GM19468 (cell line): ENCODE results near the gene TCTA.

ENCODE experiments used
- ATAC-seq: cut with Tn5 transposase; IDR thresholded peaks from one replicate; pipeline ENCODE4 v1.9.1; 2021; ENCODE audit warnings: mild to moderate bottlenecking, moderate library complexity, moderate number of reproducible peaks; ENCODE audit not compliant: unreplicated experiment; ENCODE audit errors: extremely low read depth

The TCTA gene

DNA sequence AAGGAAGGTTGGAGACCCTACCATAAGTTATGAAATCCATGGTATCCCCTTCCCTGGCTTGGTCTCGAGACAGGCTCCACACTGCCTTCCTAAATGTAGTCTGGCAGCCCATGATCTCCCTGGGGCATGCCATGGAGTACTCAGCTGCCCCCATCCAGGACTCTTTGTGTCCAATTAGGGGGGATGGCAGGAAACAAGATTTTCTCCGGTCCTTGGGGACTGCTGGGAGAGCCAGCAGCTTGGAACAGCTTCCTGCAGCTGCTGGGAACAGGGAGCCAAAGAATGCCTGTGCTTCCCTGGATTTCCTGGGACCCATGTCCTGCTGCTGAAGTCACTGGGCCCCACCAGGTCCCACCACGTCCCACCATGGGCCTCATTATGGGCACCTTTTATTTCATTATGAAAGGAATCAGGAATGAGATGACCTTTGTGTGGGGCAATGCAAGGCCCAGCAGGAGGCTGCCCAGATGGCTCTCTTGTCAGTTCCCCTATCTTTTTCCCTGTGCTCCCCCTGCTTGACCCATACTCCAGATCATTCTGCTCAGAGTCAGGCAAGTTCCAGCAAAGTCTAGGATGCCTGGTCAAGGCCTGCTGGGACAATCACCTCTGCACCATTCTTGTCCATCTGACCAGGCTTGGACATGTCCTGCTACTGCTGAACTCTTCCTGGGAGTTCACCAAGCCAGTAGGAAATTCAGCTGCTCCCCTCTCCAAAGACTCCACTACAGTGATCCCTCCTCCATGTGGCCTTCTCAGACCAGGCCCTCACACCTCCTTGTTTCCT, 42.9 kb downstream of the TCTA start:
- ATAC-seq = no peak

GRCh38 chr3:49456466-49456865, 44.2 kb downstream of the TCTA start:
- no peak for ATAC-seq

DNA sequence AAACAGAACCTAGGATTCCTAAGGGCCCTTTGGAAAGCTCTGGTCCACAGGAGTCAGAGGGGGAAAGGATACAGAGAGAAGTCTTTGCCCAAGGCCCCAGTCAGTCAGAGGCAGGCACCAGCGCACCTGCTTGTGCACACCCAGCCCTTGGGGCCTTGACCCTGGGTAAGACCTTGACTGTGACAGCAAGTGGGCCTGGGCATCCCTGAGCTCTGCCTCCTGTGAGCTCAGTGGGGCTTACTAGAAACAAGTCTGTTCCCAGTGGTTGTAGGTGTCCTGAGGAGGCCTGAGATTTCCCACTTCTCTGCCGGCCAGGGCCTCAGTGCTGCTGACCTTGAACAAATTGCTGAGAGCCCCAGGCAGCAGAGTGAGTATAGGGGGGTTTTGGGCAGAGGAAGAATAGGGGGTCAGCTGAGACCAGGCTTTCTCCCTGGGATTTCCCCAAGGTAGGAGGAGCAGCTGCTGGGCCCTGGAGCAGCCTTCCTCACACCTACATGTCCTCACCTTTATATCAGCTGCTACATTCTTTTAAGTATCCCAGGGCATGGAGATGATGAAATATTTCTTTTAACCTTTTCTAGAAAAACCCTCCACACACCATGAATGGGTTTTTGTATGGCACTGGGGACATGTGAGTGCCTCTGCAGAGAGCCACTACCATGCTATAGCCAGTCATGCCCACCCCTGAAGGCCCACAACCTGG, 48.1 kb downstream of the TCTA start:
- no peak for ATAC-seq

DNA sequence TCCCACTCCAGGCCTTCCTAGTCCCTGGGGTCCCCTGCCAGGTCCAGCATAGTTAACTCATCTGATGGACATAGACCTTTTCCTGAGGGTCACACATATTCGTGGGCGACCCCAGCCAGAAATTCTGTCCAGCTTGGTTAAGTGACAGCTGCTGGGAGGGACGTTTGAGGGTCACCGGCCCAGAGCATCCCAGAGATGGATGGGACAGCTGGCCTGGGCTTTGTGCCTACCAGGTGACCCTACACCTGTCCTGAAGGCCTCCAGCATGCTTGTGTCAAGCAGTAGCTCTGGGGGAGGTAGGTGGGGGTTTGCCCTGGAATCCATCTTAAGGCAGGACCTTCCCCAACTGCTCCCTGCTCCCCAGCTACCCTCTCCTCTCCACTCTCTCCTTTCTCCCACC, 48.7 kb downstream of the TCTA start:
- no peak for ATAC-seq

GRCh38 chr3:49461443-49462171, 49.4 kb downstream of the TCTA start:
- no peak for ATAC-seq

- no peak for ATAC-seq
These were observed 50.0 kb downstream of the TCTA start for GRCh38 chr3:49462222-49462621.

GRCh38 chr3:49465270-49466034, 53.2 kb downstream of the TCTA start:
- no peak for ATAC-seq
